SK-N-SH (cell line): Measurements from ENCODE around the gene LDB2. TPM values are rescaled to one million over a fixed set of nuclear protein-coding genes. Genes with fewer than 3 reads are reported as not detected.

Source experiments
- CTCF ChIA-PET: fragments of 300-600, 350-600 bp; formaldehyde crosslinking; extraction: SDS; loops from one replicate; lab custom pipeline; 2021; lab: Yijun Ruan, JAX
- POLR2A ChIA-PET: fragments of 350-600 bp; sonication (Branson Sonifier 250); formaldehyde crosslinking; extraction: SDS; loops from one replicate; lab custom pipeline; 2020; ENCODE audit warnings: antibody characterized with exemption, inconsistent platforms; lab: Yijun Ruan, JAX
- DNase-seq: peaks from one replicate; pipeline ENCODE4 v3.0.0; 2012
- H2AFZ ChIP-seq: fragments of 200-600 bp; sonication (generic); 2 replicates; pipeline ENCODE4 v1.8.1; 2016; ENCODE audit warnings: antibody characterized with exemption, mild to moderate bottlenecking, low read depth
- H3F3A ChIP-seq: fragments of 200-600 bp; sonication (generic); replicated peaks from 2 replicates; pipeline ENCODE3; 2016; ENCODE audit warnings: antibody characterized with exemption, mild to moderate bottlenecking; ENCODE audit not compliant: insufficient read depth
- H3K27ac ChIP-seq, 2 experiments: fragments of 200-500 bp in 1 of 2; fragments of 200-600 bp in 1 of 2; sonication (Bioruptor generic) in 1 of 2; sonication (generic), shearing (Covaris generic) in 1 of 2; 2 replicates each; pipeline versions ENCODE4 v1.5.1 to v1.6.1; 2014 to 2016; ENCODE audit warnings: low read depth in 2 of 2, inconsistent platforms in 1 of 2, low read length in 1 of 2, mild to moderate bottlenecking in 1 of 2, mixed read lengths in 1 of 2
- H3K27me3 ChIP-seq: fragments of 200-600 bp; sonication (generic), shearing (Covaris generic); 2 replicates; pipeline ENCODE4 v1.6.1; 2016; ENCODE audit warnings: mixed run types; ENCODE audit not compliant: insufficient read depth
- H3K36me3 ChIP-seq, 2 experiments: fragments of 200-500 bp in 1 of 2; fragments of 200-600 bp in 1 of 2; sonication (Bioruptor generic) in 1 of 2; sonication (generic) in 1 of 2; replicated peaks in 1 of 2; 2 replicates each; pipeline versions ENCODE3 to v1.5.1; 2014 to 2016; ENCODE audit warnings: low read length in 1 of 2, mild to moderate bottlenecking in 1 of 2; ENCODE audit not compliant: insufficient read depth in 2 of 2, control insufficient read depth in 1 of 2
- H3K4me1 ChIP-seq, 2 experiments: fragments of 200-500 bp in 1 of 2; fragments of 200-600 bp in 1 of 2; sonication (Bioruptor generic) in 1 of 2; sonication (generic), shearing (Covaris generic) in 1 of 2; 2 replicates each; pipeline versions ENCODE4 v1.5.1 to v1.6.1; 2014 to 2016; ENCODE audit warnings: low read depth in 1 of 2, low read length in 1 of 2, mixed run types in 1 of 2; ENCODE audit not compliant: insufficient read depth in 2 of 2, control insufficient read depth in 1 of 2
- H3K4me2 ChIP-seq: fragments of 200-600 bp; sonication (generic), shearing (Covaris generic); 2 replicates; pipeline ENCODE4 v1.6.1; 2017; ENCODE audit warnings: mixed run types
- H3K4me3 ChIP-seq, 2 experiments: fragments of 200-500 bp in 1 of 2; fragments of 200-600 bp in 1 of 2; sonication (Bioruptor generic) in 1 of 2; sonication (generic), shearing (Covaris generic) in 1 of 2; 2 replicates each; pipeline versions ENCODE4 v1.5.1 to v1.8.1; 2014 to 2016; ENCODE audit warnings: low read depth in 2 of 2, inconsistent platforms in 1 of 2, low read length in 1 of 2, mild to moderate bottlenecking in 1 of 2, mixed read lengths in 1 of 2, moderate library complexity in 1 of 2
- H3K79me2 ChIP-seq: fragments of 200-600 bp; sonication (generic); 2 replicates; pipeline ENCODE4 v1.8.1; 2017; ENCODE audit warnings: mild to moderate bottlenecking; ENCODE audit not compliant: insufficient read depth
- H3K9ac ChIP-seq: fragments of 200-600 bp; sonication (generic); 2 replicates; pipeline ENCODE4 v1.6.1; 2017; ENCODE audit warnings: mixed run types
- H3K9me2 ChIP-seq: fragments of 200-600 bp; sonication (generic); 2 replicates; pipeline ENCODE4 v1.6.1; 2017; ENCODE audit warnings: mixed run types
- H3K9me3 ChIP-seq: fragments of 200-600 bp; sonication (generic); 2 replicates; pipeline ENCODE4 v1.6.1; 2017; ENCODE audit warnings: mixed run types, mild to moderate bottlenecking, moderate library complexity
- H4K20me1 ChIP-seq: fragments of 200-600 bp; sonication (generic); 2 replicates; pipeline ENCODE4 v1.6.1; 2017; ENCODE audit warnings: mild to moderate bottlenecking, mixed run types; ENCODE audit not compliant: insufficient read depth
- CHD2 ChIP-seq: fragments of 150-350 bp; IDR thresholded peaks from 2 replicates; pipeline ENCODE4 v1.6.1; 2018; ENCODE audit warnings: low read length; ENCODE audit not compliant: partially characterized antibody
- ELF1 ChIP-seq: IDR thresholded peaks from 2 replicates; pipeline ENCODE4 v1.4.0; 2012
- EP300 ChIP-seq, 2 experiments: IDR thresholded peaks; 2 replicates each; pipeline versions ENCODE4 v1.4.0 to v1.6.1; 2012; ENCODE audit warnings: borderline replicate concordance in 1 of 2, low read depth in 1 of 2, low read length in 1 of 2
- EZH2phosphoT487 ChIP-seq: fragments of 200-600 bp; sonication (generic); IDR thresholded peaks from 2 replicates; pipeline ENCODE4 v1.6.1; 2017; ENCODE audit warnings: low read depth, mixed run types, mild to moderate bottlenecking, antibody characterized with exemption, moderate library complexity, borderline replicate concordance
- FOSL2 ChIP-seq: IDR thresholded peaks from 2 replicates; pipeline ENCODE4 v1.4.0; 2012; ENCODE audit warnings: low read depth, mild to moderate bottlenecking, moderate library complexity, borderline replicate concordance
- FOXM1 ChIP-seq: IDR thresholded peaks from 2 replicates; pipeline ENCODE4 v1.4.0; 2012; ENCODE audit warnings: low read depth, mild to moderate bottlenecking
- GATA2 ChIP-seq: sonication (generic); formaldehyde crosslinking; IDR thresholded peaks from 2 replicates; pipeline ENCODE4 v1.5.0; 2020; ENCODE audit warnings: mild to moderate bottlenecking, missing genetic modification reagents
- MXI1 ChIP-seq: IDR thresholded peaks from 2 replicates; pipeline ENCODE4 v1.6.1; 2012; ENCODE audit warnings: mild to moderate bottlenecking, low read depth, low read length, improper control_type of control experiment
- NFIC ChIP-seq: IDR thresholded peaks from 2 replicates; pipeline ENCODE4 v1.4.0; 2012; ENCODE audit warnings: borderline replicate concordance
- POLR2AphosphoS5 ChIP-seq: IDR thresholded peaks from 2 replicates; pipeline ENCODE4 v1.6.1; 2012; ENCODE audit warnings: low read depth, low read length
- RXRA ChIP-seq: IDR thresholded peaks from 2 replicates; pipeline ENCODE4 v1.4.0; 2012; ENCODE audit warnings: low read depth, mild to moderate bottlenecking, borderline replicate concordance
- TAF1 ChIP-seq: IDR thresholded peaks from 2 replicates; pipeline ENCODE4 v1.6.1; 2012; ENCODE audit warnings: low read depth, mild to moderate bottlenecking, low read length, moderate library complexity, borderline replicate concordance
- WGBS: methylation state at CpG from one replicate; pipeline ENCODE4 v1.1.6; 2017; ENCODE audit warnings: low lambda C conversion rate; 5-methylcytosine and 5-hydroxymethylcytosine counted together
- polyA plus RNA-seq, 3 experiments: library from polyadenylated mRNA; depleted of rRNA; stranded (reverse); fragments of >200 nt; gene quantifications; 2 replicates each; pipeline ENCODE4 v1.2.3, GENCODE V29; 2012
- TF ChIP-seq, protein P1 (sequence below): IDR thresholded peaks from 2 replicates; pipeline ENCODE4; 2012
- TF ChIP-seq, protein P2 (sequence below): IDR thresholded peaks from 2 replicates; pipeline ENCODE4 v1.4.0; 2012; ENCODE audit warnings: low read depth, borderline replicate concordance
- TF ChIP-seq, protein P3 (sequence below): fragments of 200-600 bp; sonication (generic); IDR thresholded peaks from 2 replicates; pipeline ENCODE4 v1.6.1; 2017; ENCODE audit warnings: antibody characterized with exemption, mild to moderate bottlenecking, moderate library complexity

LDB2 gene
- polyA plus RNA-seq, 1 of the 3 experiments (the other 2 are of a cell fraction): 11.0 TPM

DNA sequence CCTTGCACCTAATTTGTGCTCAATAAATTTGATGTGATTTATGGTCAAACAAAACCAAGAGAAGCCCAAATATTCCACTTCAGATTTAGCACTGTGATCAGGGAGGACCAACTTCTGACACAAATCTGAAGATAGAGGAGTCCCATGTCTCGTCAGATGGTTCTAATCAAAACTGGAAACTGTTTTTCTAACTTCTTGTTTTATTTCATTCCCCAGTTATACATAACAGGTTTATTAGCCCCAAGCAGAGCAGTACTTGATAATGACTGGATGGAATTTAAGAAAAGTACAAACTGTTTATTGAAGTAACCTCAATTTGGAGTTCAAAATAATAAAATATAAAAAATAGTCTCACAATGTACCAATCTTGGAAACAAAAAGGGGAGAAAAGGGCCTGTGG is 310.3 kb downstream of the LDB2 start:
- H3K79me2 ChIP-seq: no peaks in the 10 kb centered on the region
- ChIA-PET CTCF (interaction anchor here (0.8 kb wide), 1 partner anchor 15 kb away, joined by 3 read pairs; no protein-coding TSS in a partner anchor), POLR2A (no interaction called here)
- no peak overlapping the region for H3K4me2 ChIP-seq
- DNase-seq: no peak
- no peaks in the 10 kb centered on the region for H3K9me2 ChIP-seq
- H3K4me3 ChIP-seq: no peak overlapping the region
- H3K27me3 ChIP-seq: no peaks in the 10 kb centered on the region
- no peaks in the 10 kb centered on the region for H3K9me3 ChIP-seq
- no peaks in the 10 kb centered on the region for H4K20me1 ChIP-seq
- H3K9ac ChIP-seq: no peak overlapping the region
- H3K4me1 ChIP-seq: 0 out of 4 replicates have a peak, but pooled peaks cover 0 to 4% of the 10 kb centered on the region in 2 experiments
- peaks cover 0 to 5% of the 10 kb centered on the region in 2 experiments for H3K36me3 ChIP-seq
- WGBS: 65% methylated on average over 1 of the region's 1 CpG
- H3K27ac ChIP-seq: no peak overlapping the region
- no peaks in the 10 kb centered on the region for H3F3A ChIP-seq
- H2AFZ ChIP-seq: no peak overlapping the region
- no peak for TF ChIP-seq FOXM1
- TF ChIP-seq, protein P1, sequence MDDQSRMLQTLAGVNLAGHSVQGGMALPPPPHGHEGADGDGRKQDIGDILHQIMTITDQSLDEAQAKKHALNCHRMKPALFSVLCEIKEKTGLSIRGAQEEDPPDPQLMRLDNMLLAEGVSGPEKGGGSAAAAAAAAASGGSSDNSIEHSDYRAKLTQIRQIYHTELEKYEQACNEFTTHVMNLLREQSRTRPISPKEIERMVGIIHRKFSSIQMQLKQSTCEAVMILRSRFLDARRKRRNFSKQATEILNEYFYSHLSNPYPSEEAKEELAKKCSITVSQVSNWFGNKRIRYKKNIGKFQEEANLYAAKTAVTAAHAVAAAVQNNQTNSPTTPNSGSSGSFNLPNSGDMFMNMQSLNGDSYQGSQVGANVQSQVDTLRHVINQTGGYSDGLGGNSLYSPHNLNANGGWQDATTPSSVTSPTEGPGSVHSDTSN: no peak
- no peak for TF ChIP-seq NFIC
- TF ChIP-seq EZH2phosphoT487: no peak
- TF ChIP-seq ELF1: no peak
- no peak for TF ChIP-seq RXRA
- no peak for TF ChIP-seq POLR2AphosphoS5
- no peak for TF ChIP-seq TAF1
- no peak for TF ChIP-seq EP300 (IDR thresholded peaks at IDR 0.05; ENCODE audit: borderline replicate concordance in 1 of 2, low read depth in 1 of 2, low read length in 1 of 2)
- TF ChIP-seq CHD2: no peak
- no peak for TF ChIP-seq MXI1
- TF ChIP-seq, protein P2, sequence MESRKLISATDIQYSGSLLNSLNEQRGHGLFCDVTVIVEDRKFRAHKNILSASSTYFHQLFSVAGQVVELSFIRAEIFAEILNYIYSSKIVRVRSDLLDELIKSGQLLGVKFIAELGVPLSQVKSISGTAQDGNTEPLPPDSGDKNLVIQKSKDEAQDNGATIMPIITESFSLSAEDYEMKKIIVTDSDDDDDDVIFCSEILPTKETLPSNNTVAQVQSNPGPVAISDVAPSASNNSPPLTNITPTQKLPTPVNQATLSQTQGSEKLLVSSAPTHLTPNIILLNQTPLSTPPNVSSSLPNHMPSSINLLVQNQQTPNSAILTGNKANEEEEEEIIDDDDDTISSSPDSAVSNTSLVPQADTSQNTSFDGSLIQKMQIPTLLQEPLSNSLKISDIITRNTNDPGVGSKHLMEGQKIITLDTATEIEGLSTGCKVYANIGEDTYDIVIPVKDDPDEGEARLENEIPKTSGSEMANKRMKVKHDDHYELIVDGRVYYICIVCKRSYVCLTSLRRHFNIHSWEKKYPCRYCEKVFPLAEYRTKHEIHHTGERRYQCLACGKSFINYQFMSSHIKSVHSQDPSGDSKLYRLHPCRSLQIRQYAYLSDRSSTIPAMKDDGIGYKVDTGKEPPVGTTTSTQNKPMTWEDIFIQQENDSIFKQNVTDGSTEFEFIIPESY: no peak
- no peak for TF ChIP-seq FOSL2
- TF ChIP-seq GATA2 (CRISPR knock-in tag): no peak
- TF ChIP-seq, protein P3, sequence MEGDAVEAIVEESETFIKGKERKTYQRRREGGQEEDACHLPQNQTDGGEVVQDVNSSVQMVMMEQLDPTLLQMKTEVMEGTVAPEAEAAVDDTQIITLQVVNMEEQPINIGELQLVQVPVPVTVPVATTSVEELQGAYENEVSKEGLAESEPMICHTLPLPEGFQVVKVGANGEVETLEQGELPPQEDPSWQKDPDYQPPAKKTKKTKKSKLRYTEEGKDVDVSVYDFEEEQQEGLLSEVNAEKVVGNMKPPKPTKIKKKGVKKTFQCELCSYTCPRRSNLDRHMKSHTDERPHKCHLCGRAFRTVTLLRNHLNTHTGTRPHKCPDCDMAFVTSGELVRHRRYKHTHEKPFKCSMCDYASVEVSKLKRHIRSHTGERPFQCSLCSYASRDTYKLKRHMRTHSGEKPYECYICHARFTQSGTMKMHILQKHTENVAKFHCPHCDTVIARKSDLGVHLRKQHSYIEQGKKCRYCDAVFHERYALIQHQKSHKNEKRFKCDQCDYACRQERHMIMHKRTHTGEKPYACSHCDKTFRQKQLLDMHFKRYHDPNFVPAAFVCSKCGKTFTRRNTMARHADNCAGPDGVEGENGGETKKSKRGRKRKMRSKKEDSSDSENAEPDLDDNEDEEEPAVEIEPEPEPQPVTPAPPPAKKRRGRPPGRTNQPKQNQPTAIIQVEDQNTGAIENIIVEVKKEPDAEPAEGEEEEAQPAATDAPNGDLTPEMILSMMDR: no peak
